K562 (cell line): Measurements from ENCODE around the gene ZNF219. TPM values are rescaled to one million over a fixed set of nuclear protein-coding genes. Genes with fewer than 3 reads are reported as not detected.
A peak's percentile ranks its signal among the peaks of the same experiment; 100 is the strongest.

Experiments used
- ATAC-seq: fragments of 200-7000 bp; cut with Tn5 transposase; 3 replicates; pipeline ENCODE4 v1.9.1; 2020; ENCODE audit warnings: moderate library complexity
- BruUV-seq: library from RNA; stranded (reverse); fragments of 400-500 nt; replicated peaks from 2 replicates; lab custom pipeline; 2021; lab: Mats Ljungman, UMichigan
- CTCF ChIA-PET: fragments of 300-600 bp; formaldehyde crosslinking; extraction: SDS; loops from one replicate; lab custom pipeline; 2021; ENCODE audit warnings: low intra/inter-chr PET ratio; lab: Yijun Ruan, JAX
- POLR2A ChIA-PET: fragments of 300-600, 350-650 bp; sonication (Branson Sonifier 250); formaldehyde crosslinking; extraction: SDS; loops from one replicate; lab custom pipeline; 2021; ENCODE audit warnings: antibody characterized with exemption, inconsistent platforms; lab: Yijun Ruan, JAX
- DNase-seq, 4 experiments: peaks; one replicate each; pipeline versions ENCODE4 v3.0.0 to v3.0.0-alpha.2; 2011 to 2018; ENCODE audit warnings: low spot score in 3 of 4, mixed read lengths in 3 of 4; ENCODE audit errors: extremely low read depth in 1 of 4
- FAIRE-seq: peaks from 2 replicates; lab custom pipeline; 2011; peaks lifted over from hg19 to GRCh38; lab: Jason Lieb, UNC
- H2AFZ ChIP-seq: 2 replicates; pipeline ENCODE4 v1.6.0; 2011; ENCODE audit warnings: low read depth, low read length, control low read depth, inconsistent platforms
- H3K27ac ChIP-seq: fragments of 200-600 bp; 3 replicates; pipeline ENCODE4 v1.8.0; 2011; ENCODE audit warnings: low read depth, mild to moderate bottlenecking, control low read depth, inconsistent platforms, low read length, moderate library complexity, mixed read lengths; ENCODE audit errors: extremely low read depth
- H3K27me3 ChIP-seq, 2 experiments: fragments of 300-600 bp in 1 of 2; 2 replicates in 1 of 2; 3 replicates in 1 of 2; pipeline versions ENCODE4 v1.6.0 to v1.8.0; 2011; ENCODE audit warnings: inconsistent platforms in 2 of 2, low read length in 2 of 2, mild to moderate bottlenecking in 1 of 2, mixed read lengths in 1 of 2, moderate library complexity in 1 of 2; ENCODE audit not compliant: control insufficient read depth in 2 of 2, insufficient read depth in 2 of 2
- H3K36me3 ChIP-seq: fragments of 300-600 bp; 3 replicates; pipeline ENCODE4 v1.8.0; 2011; ENCODE audit warnings: mild to moderate bottlenecking, low read length, inconsistent platforms; ENCODE audit not compliant: control insufficient read depth, insufficient read depth
- H3K4me1 ChIP-seq, 2 experiments: fragments of 200-600 bp in 1 of 2; replicated peaks in 1 of 2; 2 replicates in 1 of 2; 3 replicates in 1 of 2; pipeline versions ENCODE4 v1.5.1 to v1.8.0; 2011; ENCODE audit warnings: inconsistent platforms in 2 of 2, low read length in 2 of 2, mild to moderate bottlenecking in 1 of 2, mixed read lengths in 1 of 2, moderate library complexity in 1 of 2; ENCODE audit not compliant: control insufficient read depth in 2 of 2, insufficient read depth in 2 of 2
- H3K4me2 ChIP-seq: 2 replicates; pipeline ENCODE4 v1.6.1; 2011; ENCODE audit warnings: low read length, control low read depth, inconsistent platforms, mixed read lengths; ENCODE audit not compliant: insufficient read depth
- H3K4me3 ChIP-seq: fragments of 200-600 bp; sonication (generic), shearing (Covaris generic); 2 replicates; pipeline ENCODE4 v1.5.1; 2016; ENCODE audit warnings: control low read depth, inconsistent platforms
- H3K79me2 ChIP-seq: fragments of 200-600 bp; 3 replicates; pipeline ENCODE4 v1.8.0; 2011; ENCODE audit warnings: low read length, inconsistent platforms; ENCODE audit not compliant: control insufficient read depth, insufficient read depth
- H3K9ac ChIP-seq, 2 experiments: 2 replicates each; pipeline versions ENCODE4 v1.6.0 to v1.6.1; 2011; ENCODE audit warnings: low read depth in 2 of 2, low read length in 2 of 2, control low read depth in 1 of 2, inconsistent platforms in 1 of 2, mild to moderate bottlenecking in 1 of 2, mixed read lengths in 1 of 2; ENCODE audit not compliant: insufficient read depth in 1 of 2
- H3K9me1 ChIP-seq: one replicate; pipeline ENCODE4 v1.6.0; 2011; ENCODE audit warnings: inconsistent platforms, mild to moderate bottlenecking, low read length, moderate library complexity; ENCODE audit not compliant: control insufficient read depth, insufficient read depth
- H3K9me3 ChIP-seq: replicated peaks from 2 replicates; pipeline ENCODE4 v1.5.1; 2011; ENCODE audit warnings: low read depth, low read length, inconsistent platforms; ENCODE audit not compliant: control insufficient read depth, insufficient read depth
- H4K20me1 ChIP-seq: replicated peaks from 2 replicates; pipeline ENCODE4 v1.6.1; 2011; ENCODE audit warnings: low read length, inconsistent platforms, mixed read lengths; ENCODE audit not compliant: control insufficient read depth, insufficient read depth
- ATF7 ChIP-seq: fragments of 450-650 bp; IDR thresholded peaks from 2 replicates; pipeline ENCODE4 v1.7.1; 2014; ENCODE audit warnings: mild to moderate bottlenecking, moderate library complexity
- E2F8 ChIP-seq: fragments of 450-650 bp; IDR thresholded peaks from 2 replicates; pipeline ENCODE4 v1.7.1; 2018; ENCODE audit warnings: mild to moderate bottlenecking, low read depth; ENCODE audit not compliant: partially characterized antibody
- ERF ChIP-seq: fragments of 450-650 bp; formaldehyde crosslinking; IDR thresholded peaks from 2 replicates; pipeline ENCODE4 v1.4.0; 2020; ENCODE audit warnings: mild to moderate bottlenecking, mixed read lengths
- NFYB ChIP-seq: IDR thresholded peaks from 2 replicates; pipeline ENCODE4 v1.6.1; 2011; ENCODE audit warnings: mild to moderate bottlenecking, moderate library complexity; ENCODE audit not compliant: insufficient read length; ENCODE audit errors: extremely low read depth
- PCBP1 ChIP-seq: fragments of 200-400 bp; formaldehyde crosslinking; IDR thresholded peaks from 2 replicates; pipeline ENCODE4 v1.6.1; 2018; ENCODE audit warnings: mild to moderate bottlenecking, low read depth, low read length; ENCODE audit not compliant: poor library complexity, severe bottlenecking
- WGBS: fragments of 100-300 bp; shearing (Covaris generic); methylation state at CpG from one replicate; pipeline ENCODE4 v1.1.6; 2016; ENCODE audit warnings: low coverage, mixed read lengths; ENCODE audit not compliant: insufficient coverage; ENCODE audit errors: missing lambda C conversion rate; 5-methylcytosine and 5-hydroxymethylcytosine counted together
- in situ Hi-C: fragments of 300-500 bp; cut with MboI; formaldehyde crosslinking; loops from 4 replicates; pipeline ENCODE4 v1.15.0; 2018; ENCODE audit warnings: inconsistent platforms, mixed read lengths
- intact Hi-C: fragments of 100-400 bp; cut with micrococcal nuclease; formaldehyde crosslinking; loops from 2 replicates; pipeline ENCODE4 v1.14.2; 2022
- polyA plus RNA-seq, 8 experiments: library from polyadenylated mRNA; depleted of rRNA in 4 of 8; stranded (reverse) in 5 of 8; unstranded in 3 of 8; fragments of >200 nt; fragmentation: Nextera tagmentation in 2 of 8; fragmentation: Illumina TruSeq in 1 of 8; extraction: Ambion mirVana in 2 of 8; extraction: Trizol in 1 of 8; gene quantifications; 2 replicates each; pipeline versions ENCODE4 v1.2.1 to v1.2.3, GENCODE V29; 2011 to 2014; ENCODE audit warnings: inconsistent platforms in 1 of 8, missing spikeins in 1 of 8
- total RNA-seq, 7 experiments: library from RNA; depleted of rRNA in 6 of 7; stranded (reverse); fragments of >200 nt in 6 of 7; fragmentation: Illumina TruSeq in 2 of 7; extraction: Trizol in 2 of 7; gene quantifications; 2 replicates each; pipeline versions ENCODE4 v1.2.1 to v1.2.3, GENCODE V29; 2011 to 2021; ENCODE audit warnings: low replicate concordance in 1 of 7

Gene ZNF219
- total and polyA plus RNA-seq, 9 of the 15 experiments (the other 6 are each of a cell fraction or from before 2014, with no cell fraction given): 0.29 to 10.6 (median 2.8) TPM

- no peaks in the 10 kb centered on the region for H3K36me3 ChIP-seq
- peak overlapping the region; percentile 40; the same call in 1 of the 2 replicates for H2AFZ ChIP-seq
- peaks cover 2 to 40% of the 10 kb centered on the region in 2 experiments; a peak in 3 of 5 replicates for H3K4me1 ChIP-seq
- WGBS: 52% methylated on average over 14 of the region's 40 CpGs
- H3K79me2 ChIP-seq: no peaks in the 10 kb centered on the region; the same call in 2 of the 3 replicates
- intact Hi-C loops: no loop called here
- H3K9me3 ChIP-seq: no peaks in the 10 kb centered on the region
- ChIA-PET POLR2A (interaction anchor here (0.5 to 1.9 kb wide), 2 partner anchors 33 to 140 kb away, joined by 3 to 4 read pairs; no protein-coding TSS in a partner anchor), CTCF (interaction anchor here (0.6 to 4.6 kb wide), 4 partner anchors 23 to 312 kb away, joined by 3 to 54 read pairs (median 9); no protein-coding TSS in a partner anchor)
- no peaks in the 10 kb centered on the region for H4K20me1 ChIP-seq
- H3K27ac ChIP-seq: no peak overlapping the region
- DNase-seq (no peak), ATAC-seq (no peak), FAIRE-seq (no peak)
- TF ChIP-seq NFYB (no peak), E2F8 (peak; percentile 51), ATF7 (no peak), ERF (CRISPR knock-in tag) (no peak), PCBP1 (no peak)
- in situ Hi-C loops: no loop called here
- H3K4me2 ChIP-seq: peak overlapping the region; percentile 62; the same call in 1 of the 2 replicates
- no peaks in the 10 kb centered on the region for H3K27me3 ChIP-seq
- BruUV-seq: no TSS peak
- peak overlapping the region in 1 of 2 experiments; percentile 91; a peak in 2 of 4 replicates for H3K9ac ChIP-seq
- H3K9me1 ChIP-seq: no peaks in the 10 kb centered on the region
- peak overlapping the region; percentile 41 for H3K4me3 ChIP-seq
Measured at GRCh38 chr14:21069388-21070082, 28.9 kb downstream of the ZNF219 start.
